H4 (cell line): ENCODE measurements around the gene SGTA. TPM values are rescaled to one million over a fixed set of nuclear protein-coding genes. Genes with fewer than 3 reads are reported as not detected.
A peak's percentile ranks its signal among the peaks of the same experiment; 100 is the strongest.
"Not testable (repeated sequence)": the region's sequence is repeated elsewhere in the genome, so short reads cannot be mapped to it uniquely, and the experiment has no call there.

Experiments
- DNase-seq: peaks from one replicate; pipeline ENCODE4 v3.0.0-alpha.2; 2015; ENCODE audit warnings: low spot score
- total RNA-seq: library from RNA; depleted of rRNA; stranded (reverse); fragments of >200 nt; shearing (Covaris generic); gene quantifications from 2 replicates; pipeline ENCODE4 v1.2.3, GENCODE V29; 2014

SGTA gene
- total RNA-seq, 1 experiment from 2014 or later, result 53.4 TPM

DNA sequence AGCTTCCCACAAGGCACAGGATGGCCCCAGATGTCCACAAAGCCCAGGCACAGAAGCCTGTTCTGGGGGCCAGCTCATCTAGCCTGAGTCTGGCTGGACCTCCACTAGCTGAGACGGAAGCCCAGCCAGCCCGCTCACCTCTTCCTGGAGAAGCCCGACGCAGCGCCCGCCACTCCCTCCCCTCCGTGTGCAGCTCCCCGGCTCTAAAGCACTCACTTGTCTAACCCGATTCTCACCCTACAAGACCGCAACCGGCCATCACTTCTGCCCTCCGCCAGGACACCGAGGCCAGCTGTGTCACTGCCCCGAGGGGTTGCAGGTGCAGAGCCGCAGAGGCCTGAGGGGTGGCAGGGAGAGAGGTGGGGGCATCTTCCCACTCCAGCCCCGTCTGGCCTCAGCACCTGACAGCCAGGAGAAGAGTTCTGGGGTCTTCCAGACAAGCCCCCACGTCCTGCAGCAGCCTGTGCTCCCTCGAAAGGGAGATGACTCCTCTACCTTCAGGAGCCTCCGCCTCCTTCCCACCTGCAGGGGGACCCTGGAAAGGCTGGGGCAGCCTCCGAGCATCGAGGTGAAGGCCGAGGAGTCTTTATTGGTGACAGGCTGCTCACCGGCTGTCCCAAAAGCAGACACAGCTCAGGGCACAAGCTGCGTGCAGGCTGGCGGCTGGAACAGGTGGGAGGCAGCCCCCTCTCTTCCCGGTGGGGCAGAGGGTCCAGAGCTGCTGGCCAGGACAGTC, 56.0 kb downstream of the SGTA start:
- no peak for DNase-seq

DNA sequence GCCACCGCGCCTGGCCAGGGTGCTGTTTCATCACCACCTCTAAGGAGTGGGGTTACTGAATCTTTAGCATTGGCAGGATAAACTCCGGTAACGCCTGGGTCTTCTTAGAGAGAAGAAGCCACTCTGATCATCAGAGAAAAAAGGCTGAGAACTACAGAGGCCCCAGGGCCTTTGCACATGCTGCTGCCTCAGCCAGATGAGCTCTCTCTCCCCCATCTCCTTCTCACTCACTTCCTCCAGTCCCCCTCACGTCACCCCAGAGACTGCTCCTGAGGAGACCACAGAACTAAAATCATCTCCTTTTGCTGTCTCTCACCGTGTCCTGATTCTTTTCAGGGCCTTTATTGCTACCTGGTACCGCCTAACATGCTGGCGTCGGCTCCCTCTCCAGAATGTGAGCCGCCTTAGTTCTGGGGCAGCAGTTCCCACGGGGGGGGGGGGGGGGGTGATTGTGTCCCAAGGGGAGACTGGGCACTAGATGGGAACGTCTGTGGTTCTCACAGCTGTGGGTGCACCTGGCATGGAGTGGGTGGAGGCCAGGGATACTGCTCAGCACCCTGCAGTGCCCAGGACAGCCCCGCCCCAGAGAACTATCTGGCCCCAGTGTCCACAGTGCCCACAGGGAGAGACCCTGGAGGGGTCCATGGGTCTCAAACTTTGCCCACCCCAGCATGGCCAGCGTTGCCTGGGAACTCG, 56.8 kb downstream of the SGTA start:
- DNase-seq, result no peak

DNA sequence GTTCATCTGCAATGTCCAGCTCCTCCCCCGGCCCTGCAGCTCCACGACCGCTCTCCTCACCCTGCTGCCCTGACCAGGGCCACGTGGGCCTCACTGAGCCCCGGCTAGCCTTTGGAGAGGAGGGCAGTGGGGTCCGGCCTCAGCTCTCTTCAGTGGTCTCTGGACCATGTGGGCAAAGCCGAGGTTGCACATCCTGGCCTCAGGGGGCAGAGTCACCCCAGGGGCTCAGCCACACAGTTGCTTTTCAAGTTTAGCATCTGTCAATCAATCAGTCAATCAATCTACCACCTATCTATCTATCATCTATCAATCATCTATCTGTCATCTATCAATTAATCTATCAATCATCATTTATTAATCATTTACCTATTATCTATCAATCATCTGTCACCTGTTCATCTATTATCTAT, 58.9 kb downstream of the SGTA start:
- no peak for DNase-seq

DNA sequence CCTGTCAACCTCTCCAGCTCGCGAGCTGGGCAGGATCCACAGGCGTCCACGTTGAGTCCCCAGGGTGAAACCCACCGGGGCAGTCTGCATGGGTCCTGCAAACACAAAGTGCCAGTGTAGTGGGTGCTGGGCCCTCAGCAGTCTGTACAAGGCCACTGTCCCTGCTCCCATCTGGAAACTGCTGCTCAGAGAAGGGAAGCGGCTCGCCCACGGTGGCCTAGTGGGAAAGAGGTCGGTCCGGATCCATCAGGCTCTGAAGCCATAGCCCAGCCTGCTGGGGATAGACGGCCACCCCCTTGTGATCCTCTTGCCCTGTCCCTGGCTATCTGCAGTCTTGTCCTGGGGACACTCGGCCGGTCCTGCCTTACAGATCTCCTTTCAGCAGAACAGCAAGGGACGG, 59.3 kb downstream of the SGTA start:
- no peak for DNase-seq

DNA sequence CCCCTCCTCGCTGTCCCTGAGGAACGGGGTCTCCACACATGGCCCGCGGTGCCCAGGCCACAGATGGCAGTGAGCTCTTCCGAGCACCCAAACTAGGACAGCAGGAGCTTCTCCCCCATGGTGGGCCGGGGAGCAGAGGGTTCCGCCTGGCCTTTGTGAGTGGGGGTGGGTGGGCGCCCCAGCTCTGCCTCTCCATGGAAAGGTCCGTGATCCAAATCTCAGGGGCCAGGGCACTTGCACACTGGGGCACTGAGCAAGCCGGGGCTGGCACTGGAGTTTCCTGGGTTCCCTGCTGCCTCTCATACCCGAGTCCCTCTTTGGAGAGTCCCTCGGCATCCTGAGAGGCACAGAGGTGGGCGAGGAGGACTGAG, 59.7 kb downstream of the SGTA start:
- DNase-seq, result no peak

DNA sequence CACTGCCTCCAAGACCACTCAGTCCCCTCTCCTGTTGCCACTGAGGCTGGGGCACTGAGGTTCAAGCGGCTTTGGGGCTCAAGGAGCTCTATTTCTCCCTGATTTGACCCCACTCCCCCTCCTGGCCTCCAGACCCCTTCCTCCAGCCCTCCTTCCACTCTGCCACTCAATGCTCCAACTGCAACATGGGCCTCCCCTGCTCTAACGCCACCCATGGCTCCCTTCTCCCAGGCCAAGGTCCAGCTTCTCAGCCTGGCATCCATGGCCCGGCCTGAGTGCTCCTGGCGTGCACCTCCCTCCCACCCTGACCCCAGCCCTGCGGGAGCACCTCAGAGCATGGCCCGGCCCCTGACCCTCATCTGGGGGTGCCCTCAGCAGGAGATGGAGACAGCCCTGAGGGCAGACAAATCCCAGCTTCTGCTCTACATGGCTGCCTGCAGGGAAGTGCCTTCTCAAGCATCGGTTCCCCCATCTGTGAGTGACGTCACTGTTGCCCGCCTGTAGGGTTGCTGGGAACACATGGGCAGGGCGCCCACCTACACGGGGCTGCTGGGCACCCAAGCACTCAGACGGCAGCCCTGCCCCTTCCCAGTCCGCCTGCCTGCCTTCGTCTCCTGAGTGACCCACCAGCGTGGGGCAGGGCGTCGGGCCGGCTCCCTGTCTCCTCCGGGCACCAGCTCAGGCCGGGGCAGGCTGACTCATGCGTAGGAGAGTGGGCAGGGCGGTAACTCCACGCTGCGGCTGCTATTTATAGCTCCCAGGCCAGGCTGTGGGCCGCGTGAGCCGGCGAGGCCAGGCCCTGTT, 60.3 kb downstream of the SGTA start:
- DNase-seq, result peak; percentile 62

DNA sequence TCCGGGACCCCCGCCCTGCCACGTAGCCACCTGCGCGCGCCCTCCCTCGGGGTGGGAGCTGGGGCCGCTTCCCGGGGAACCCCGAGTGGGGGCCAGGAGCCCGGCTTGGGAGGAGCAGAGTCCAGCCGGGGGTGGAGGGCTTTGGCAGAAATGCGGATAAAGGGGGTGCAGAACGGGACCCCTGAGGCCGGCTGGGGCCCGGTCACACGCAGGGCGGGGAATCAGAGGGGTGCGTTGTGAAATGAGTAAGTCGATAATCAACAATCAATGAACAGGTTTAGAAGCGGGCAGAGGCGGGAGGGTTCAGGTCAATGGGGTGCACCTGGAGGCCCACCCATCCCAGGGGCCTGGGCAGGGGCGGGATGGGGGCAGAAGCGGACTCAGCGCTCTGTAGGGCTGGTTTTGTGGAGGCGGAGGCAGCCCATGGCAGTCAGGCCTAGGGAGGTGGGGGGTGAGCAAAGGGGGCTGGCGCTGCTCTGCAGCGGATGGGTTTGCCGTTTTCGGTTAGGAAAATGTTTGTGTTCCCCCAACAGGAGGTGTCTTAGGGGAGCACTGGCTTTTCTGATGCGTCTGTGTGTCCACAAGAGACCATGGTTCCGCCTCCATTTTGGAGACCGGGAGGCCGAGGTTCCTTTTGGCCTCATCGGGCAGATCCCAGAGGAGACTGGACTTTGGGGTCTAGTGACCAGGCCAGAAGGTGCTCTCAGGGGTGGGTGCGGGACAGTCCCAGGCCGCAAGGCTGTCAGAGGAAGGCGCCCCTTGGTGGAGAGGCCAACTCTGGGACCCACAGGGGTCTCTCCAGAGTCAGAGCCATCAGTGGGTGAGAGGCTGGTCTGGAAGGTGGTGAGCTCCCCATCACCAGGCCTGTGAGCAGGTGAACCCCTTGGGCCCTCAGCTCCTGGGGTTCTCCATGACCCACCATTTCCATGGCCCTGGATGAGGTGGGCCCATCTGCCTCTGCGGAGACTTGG, 61.2 kb downstream of the SGTA start:
- DNase-seq, result no peak

DNA sequence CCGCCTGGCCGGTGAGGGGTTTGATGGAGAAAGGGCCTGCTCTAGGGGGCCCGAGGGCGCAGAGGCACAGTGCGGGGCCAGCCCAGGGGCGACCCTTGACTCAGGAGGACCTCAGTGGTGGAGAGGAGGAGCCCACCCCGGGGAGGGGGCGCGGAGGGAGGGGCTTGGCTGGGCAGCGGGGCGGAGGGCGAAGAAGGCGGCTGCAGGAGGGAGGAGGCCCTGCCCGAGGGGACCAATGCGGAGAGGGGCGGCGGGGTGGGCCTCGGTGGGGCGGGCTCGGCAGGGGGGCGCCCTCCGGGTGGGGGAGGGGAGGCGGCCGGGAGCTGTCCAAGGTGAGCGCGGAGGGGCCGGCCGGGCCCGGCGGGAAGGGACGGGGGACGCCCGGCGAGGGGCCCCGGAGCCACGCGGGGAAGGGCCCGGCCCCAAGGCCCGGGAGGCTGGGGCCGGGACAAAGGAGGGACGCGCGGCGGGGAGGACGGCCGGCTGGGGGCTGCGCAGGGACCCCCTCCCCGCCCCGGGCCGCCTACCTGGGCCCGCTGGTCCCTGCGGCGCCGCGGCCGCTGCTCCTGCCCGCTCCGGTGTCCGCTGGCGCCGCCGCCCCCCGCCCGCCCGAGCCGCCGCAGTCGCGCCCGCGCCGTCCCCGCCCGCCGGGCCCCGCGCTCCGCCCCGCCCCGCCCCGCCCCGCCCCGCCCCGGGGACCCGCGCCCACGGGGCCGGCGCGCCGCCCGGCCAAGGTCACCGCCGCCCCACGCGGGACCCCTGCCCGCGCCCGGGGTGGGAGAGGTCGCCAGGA, 62.1 kb downstream of the SGTA start, which contains the start of gene DIRAS1:
Gene DIRAS1, minus strand, starts transcription at position 596 of the 793 bp plus-strand sequence. CDS start 3,566 bp downstream, outside the sequence.
- no peak for DNase-seq

DNA sequence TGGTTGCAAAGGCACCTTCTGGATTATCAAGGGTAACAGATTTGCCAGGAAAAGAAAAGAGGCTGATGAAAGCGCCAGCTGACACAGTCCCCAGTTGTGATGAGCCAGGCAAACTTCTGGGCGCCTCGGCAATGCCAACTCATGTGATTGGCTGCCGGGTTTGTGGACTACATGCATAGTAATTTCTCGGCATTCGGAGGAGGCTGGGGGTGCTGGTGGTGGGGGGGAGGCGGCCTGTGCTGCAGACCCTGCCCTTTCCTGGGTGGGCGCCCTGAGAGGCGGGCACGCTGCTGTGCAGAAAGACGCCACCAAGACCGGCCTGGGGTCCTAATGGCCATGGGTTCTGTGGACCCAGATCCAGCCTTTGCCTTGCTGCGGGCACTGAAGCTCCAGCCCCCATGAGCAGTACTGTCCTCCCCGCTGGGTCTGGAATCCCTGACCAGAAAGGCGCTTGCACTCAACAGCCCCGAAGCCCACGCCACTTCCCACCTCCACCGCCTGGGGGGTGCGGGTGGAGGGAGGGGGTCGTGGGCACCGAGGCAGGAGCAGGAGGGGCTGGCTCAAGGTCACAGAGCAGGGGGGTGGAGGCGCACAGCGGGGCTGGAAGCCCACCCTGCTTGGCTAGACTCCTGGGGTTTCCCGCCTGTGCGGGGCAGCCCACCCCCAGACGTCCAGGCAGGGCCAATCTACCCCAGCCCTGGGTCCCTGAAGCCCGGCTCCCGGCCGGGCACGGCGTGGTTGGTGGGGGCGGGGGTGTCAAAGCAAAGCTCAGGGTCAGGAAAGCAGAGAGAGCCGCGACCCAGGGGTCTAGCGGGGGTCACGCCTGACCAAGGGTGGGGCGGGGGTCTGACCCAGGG, 62.9 kb downstream of the SGTA start:
- DNase-seq, result no peak

DNA sequence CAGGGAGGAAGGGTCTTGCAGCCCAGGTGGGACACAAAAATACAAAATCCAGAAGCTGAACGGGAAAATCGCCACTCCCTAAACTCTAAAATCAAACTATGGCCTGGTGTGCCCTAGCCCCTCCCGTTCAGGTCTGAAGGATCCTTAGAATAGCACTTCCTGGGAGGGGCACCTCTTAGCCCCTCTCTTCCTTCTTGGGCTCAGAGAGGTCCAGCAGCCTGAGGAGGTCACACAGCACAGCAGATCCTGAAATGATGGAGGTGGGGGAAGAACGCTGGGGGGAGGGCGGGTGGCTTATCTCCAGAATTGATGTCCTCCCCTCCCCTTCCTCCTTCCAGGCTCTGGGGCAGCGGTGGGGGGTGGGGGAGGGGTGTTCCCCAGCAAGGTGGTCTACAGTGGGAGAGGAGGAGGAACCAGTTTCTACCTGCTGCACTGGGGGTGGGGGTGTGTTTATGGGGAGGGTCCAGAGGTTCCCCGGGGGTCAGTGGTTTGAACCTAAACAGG, 63.8 kb downstream of the SGTA start:
- DNase-seq, result no peak

DNA sequence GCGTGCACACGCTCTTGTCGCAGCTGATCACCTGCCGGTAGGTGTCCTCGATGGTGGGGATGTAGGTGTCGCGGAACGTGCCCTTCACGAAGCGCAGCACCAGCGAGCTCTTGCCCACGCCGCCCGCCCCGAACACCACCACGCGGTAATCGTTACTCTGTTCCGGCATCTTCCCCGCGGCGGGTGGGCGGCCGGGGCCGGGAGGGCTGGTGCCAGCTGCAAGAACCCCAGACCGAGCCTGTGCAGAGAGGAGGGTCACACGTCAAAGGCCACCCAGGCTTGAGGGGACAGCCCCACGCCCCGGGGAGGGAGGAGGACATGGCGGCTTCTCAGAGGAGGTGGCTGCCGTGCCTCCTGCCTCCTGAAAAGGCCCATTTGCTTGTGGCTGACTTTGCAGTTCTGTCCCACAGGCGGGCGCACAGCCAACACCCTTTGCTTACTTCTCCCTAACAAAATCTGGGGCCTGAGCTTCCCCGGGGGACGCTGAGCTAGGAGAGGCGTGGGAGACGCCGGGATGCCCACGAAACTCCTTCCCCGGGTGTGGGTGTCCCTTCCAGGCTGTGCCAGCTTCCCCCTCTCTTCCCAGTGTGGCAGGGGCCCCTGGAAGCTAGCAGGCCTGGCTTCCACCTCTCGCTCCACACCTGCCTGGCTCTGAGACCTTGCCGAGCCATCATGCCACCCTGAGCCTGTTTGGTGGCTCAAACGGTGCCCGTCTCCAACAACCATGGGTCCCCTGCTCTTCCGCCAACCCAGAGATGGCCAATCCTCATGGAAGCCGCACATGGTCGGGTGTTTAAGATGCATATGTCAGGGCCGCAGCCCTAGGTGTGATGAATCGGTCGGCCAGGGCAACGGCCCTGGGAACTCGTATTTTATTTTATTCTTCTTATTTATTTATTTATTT, 65.2 kb downstream of the SGTA start:
- DNase-seq, result no peak

DNA sequence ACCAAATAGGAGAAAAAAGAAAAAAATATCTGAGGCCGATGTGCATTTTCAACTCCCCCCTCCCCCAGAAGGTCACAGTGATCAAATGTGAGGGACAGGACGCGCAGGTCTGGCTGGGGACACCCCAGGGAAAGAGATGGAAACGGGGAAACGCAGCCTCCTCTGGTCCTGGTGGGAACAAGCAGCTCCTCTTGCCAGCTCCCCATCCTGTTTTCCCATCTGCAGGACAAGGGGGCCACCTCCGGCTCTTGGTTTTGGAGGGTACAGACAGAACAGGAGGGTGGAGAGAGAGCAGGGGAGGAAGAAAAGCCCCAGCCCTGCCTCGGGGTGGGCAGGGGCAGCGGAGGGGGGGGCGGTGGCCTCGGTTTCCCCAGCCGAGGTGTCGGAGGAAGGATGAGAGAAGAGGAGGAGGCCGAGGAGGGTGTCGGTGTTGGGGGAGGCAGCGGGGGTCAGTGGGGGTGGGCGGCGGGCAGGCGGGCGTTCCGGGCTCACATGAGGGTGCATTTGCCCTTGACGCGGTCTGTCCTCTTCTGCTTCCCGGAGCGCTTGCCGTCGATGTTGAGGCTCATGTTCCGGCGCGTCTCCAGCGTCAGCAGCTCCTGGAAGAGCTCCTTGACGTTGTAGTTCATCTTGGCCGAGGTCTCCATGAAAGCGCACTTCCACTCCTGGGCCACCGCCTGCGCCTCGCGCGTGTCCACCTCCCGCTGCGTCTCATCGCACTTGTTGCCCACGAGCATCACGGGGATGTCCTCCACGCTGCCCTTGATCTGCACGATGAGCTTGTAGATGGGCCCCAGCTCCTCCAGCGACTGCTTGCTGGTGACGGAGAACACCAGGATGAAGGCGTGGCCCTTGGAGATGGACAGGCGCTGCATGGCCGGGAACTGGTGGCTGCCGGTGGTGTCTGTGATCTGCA, 66.1 kb downstream of the SGTA start:
- DNase-seq, result no peak

DNA sequence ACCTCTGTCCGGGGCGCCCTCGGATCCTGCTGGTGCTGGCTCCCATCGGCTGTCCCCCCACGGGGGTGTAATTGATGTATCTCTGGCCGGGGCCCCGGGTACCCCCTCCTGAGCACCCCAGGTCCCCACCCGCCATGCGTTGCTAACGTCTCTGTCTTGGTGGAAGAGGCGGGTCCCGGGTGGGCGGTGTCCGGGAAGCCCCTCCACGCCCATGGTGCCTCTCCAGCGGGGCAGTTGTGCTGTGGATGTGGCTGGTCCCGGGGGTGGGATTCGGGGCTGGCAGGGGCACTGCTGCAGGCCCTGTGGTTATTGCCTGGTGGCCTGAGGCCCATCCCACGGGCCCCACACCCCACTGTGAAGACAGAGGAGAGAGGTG, 66.8 kb downstream of the SGTA start:
- no peak for DNase-seq

DNA sequence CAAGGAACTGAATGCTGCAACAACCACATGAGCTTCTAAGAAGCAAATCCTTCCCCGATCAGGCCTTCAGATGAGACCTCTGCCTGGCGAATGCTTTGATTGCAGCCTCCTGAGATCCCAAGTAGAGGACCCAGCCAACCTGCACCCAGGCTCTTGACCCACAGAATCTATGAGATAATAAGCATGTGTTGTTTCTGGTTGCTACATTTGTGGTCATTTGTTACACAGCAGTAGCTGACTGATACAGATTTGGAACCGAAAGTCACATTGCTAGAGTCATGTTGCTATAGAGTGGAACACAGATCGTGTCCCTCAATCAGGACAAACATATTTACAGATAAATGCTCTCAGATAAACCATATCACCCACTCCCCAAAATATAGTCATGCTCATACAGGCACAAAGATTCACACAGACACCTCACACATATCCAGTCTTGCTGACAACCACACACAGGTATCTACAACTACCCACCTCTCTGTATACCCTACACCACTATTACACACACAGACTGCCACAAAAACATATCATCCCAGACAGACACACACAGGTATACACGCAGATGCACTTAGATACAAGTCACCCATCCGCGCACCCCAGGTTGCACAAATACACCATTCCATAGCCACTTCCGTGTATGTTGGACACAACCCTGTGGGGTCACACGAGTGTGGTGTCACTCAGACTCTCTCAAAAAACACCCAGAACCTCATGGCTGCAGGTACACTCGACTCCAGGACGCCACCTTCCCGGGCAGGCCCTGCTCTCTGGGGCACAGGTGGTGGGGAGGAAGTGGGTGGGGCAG, 67.4 kb downstream of the SGTA start:
- DNase-seq, result no peak

DNA sequence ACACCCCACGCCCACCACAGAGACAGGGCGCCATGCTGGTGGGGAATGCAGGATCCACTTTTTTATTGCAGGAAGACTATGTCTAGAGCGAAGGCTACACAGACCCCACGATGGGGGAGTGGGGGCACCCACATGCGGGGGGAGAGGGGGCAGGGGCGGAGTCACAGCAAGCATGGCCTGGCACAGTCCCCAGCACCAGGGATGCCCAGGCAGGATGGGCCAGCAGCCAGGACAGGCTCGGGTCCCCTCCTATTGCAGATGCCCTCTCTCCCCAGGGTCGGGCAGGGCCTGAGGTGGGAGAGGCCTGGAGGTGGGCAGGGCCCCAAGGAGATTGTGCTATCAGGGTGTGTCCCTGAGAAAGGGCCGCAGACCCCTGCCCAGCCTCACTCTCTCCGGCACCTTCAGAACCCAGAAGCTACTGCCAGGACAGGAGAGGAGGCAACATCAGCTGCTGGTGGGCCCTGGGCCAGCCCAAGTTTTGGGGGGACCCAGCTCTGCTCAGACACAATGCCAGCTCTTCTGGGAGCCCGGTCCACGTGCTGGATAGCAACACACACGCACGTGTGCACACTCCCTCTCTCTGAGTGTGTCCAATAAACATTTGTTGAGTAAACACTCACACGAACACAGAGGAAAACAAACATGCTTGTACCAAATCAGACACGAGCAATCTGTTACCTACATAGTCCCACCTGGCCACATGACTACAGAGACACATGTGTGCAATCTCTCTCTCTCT, 68.4 kb downstream of the SGTA start:
- no peak for DNase-seq

DNA sequence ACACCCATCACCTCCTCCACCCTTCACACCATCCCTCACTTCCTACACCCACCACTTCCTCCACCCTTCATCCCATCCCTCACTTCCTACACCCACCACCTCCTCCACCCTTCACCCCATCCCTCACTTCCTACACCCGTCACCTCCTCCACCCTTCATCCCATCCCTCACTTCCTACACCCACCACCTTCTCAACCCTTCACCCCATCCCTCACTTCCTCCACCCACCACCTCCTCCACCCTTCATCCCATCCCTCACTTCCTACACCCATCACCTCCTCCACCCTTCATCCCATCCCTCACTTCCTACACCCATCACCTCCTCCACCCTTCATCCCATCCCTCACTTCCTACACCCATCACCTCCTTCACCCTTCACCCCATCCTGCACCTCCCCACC, 69.0 kb downstream of the SGTA start:
- DNase-seq, result not testable (repeated sequence)
